Rectal smooth muscle tissue (tissue), 1 donor: ENCODE data around the gene FARP1.

Experiments used
- H3K27ac ChIP-seq: one replicate; pipeline ENCODE4 v1.7.0; 2013; ENCODE audit warnings: low read depth, low read length, inconsistent platforms
- H3K27me3 ChIP-seq: one replicate; pipeline ENCODE4 v1.7.0; 2013; ENCODE audit warnings: low read length; ENCODE audit not compliant: control insufficient read depth, insufficient read depth
- H3K36me3 ChIP-seq: one replicate; pipeline ENCODE4 v1.7.0; 2013; ENCODE audit warnings: low read length; ENCODE audit not compliant: control insufficient read depth, insufficient read depth
- H3K4me1 ChIP-seq: one replicate; pipeline ENCODE4 v1.7.0; 2013; ENCODE audit warnings: low read length; ENCODE audit not compliant: control insufficient read depth, insufficient read depth
- H3K4me3 ChIP-seq: one replicate; pipeline ENCODE4 v1.7.0; 2013; ENCODE audit warnings: low read length
- H3K9ac ChIP-seq: one replicate; pipeline ENCODE4 v1.7.0; 2013; ENCODE audit warnings: low read length

Gene FARP1

GRCh38 chr13:98279473-98280175 lies 136.7 kb downstream of the FARP1 start:
- peaks cover 9% of the 10 kb centered on the region for H3K4me1 ChIP-seq
- no peak overlapping the region for H3K9ac ChIP-seq
- no peak overlapping the region for H3K4me3 ChIP-seq
- H3K27me3 ChIP-seq: no peaks in the 10 kb centered on the region
- H3K36me3 ChIP-seq: no peaks in the 10 kb centered on the region
- no peak overlapping the region for H3K27ac ChIP-seq

GRCh38 chr13:98280176-98280510 lies 137.2 kb downstream of the FARP1 start:
- no peaks in the 10 kb centered on the region for H3K27me3 ChIP-seq
- no peaks in the 10 kb centered on the region for H3K36me3 ChIP-seq
- H3K4me1 ChIP-seq: peaks cover 6% of the 10 kb centered on the region
- no peak overlapping the region for H3K27ac ChIP-seq
- no peak overlapping the region for H3K9ac ChIP-seq
- H3K4me3 ChIP-seq: no peak overlapping the region

- H3K4me1 ChIP-seq: no peaks in the 10 kb centered on the region
- H3K27me3 ChIP-seq: no peaks in the 10 kb centered on the region
- H3K9ac ChIP-seq: no peak overlapping the region
- no peak overlapping the region for H3K27ac ChIP-seq
- H3K36me3 ChIP-seq: no peaks in the 10 kb centered on the region
- H3K4me3 ChIP-seq: no peak overlapping the region
Measured at GRCh38 chr13:98284679-98285078, 141.8 kb downstream of the FARP1 start.

GRCh38 chr13:98285317-98285716 lies 142.4 kb downstream of the FARP1 start:
- no peaks in the 10 kb centered on the region for H3K27me3 ChIP-seq
- no peak overlapping the region for H3K4me3 ChIP-seq
- no peaks in the 10 kb centered on the region for H3K4me1 ChIP-seq
- H3K27ac ChIP-seq: no peak overlapping the region
- no peaks in the 10 kb centered on the region for H3K36me3 ChIP-seq
- no peak overlapping the region for H3K9ac ChIP-seq

- Histone ChIP-seq H3K27ac (no peak overlapping the region), H3K27me3 (no peaks in the 10 kb centered on the region), H3K4me3 (no peak overlapping the region), H3K9ac (no peak overlapping the region), H3K36me3 (no peaks in the 10 kb centered on the region), H3K4me1 (no peaks in the 10 kb centered on the region)
Measured at GRCh38 chr13:98285852-98286594, 143.1 kb downstream of the FARP1 start.

- Histone ChIP-seq H3K27ac (no peak overlapping the region), H3K9ac (no peak overlapping the region), H3K27me3 (no peaks in the 10 kb centered on the region), H3K4me1 (peaks cover 2% of the 10 kb centered on the region), H3K36me3 (no peaks in the 10 kb centered on the region), H3K4me3 (no peak overlapping the region)
Measured at GRCh38 chr13:98286799-98287198, 143.9 kb downstream of the FARP1 start.

- H3K4me1 ChIP-seq: peaks cover 2% of the 10 kb centered on the region
- H3K36me3 ChIP-seq: no peaks in the 10 kb centered on the region
- no peak overlapping the region for H3K27ac ChIP-seq
- H3K27me3 ChIP-seq: no peaks in the 10 kb centered on the region
- no peak overlapping the region for H3K9ac ChIP-seq
- no peak overlapping the region for H3K4me3 ChIP-seq
Measured at GRCh38 chr13:98288211-98288610, 145.3 kb downstream of the FARP1 start.

- Histone ChIP-seq H3K27ac (no peak overlapping the region), H3K4me3 (no peak overlapping the region), H3K9ac (no peak overlapping the region), H3K4me1 (peaks cover 2% of the 10 kb centered on the region), H3K36me3 (no peaks in the 10 kb centered on the region), H3K27me3 (no peaks in the 10 kb centered on the region)
Measured at GRCh38 chr13:98289339-98289945, 146.5 kb downstream of the FARP1 start.

GRCh38 chr13:98290261-98290660 lies 147.4 kb downstream of the FARP1 start:
- Histone ChIP-seq H3K4me1 (peaks cover 5% of the 10 kb centered on the region), H3K9ac (no peak overlapping the region), H3K27me3 (no peaks in the 10 kb centered on the region), H3K27ac (no peak overlapping the region), H3K36me3 (no peaks in the 10 kb centered on the region), H3K4me3 (no peak overlapping the region)

GRCh38 chr13:98291658-98292057 lies 148.8 kb downstream of the FARP1 start:
- Histone ChIP-seq H3K9ac (no peak overlapping the region), H3K4me3 (no peak overlapping the region), H3K27ac (no peak overlapping the region), H3K36me3 (no peaks in the 10 kb centered on the region), H3K27me3 (no peaks in the 10 kb centered on the region), H3K4me1 (peaks cover 6% of the 10 kb centered on the region)

- Histone ChIP-seq H3K9ac (no peak overlapping the region), H3K27ac (no peak overlapping the region), H3K4me3 (no peak overlapping the region), H3K36me3 (no peaks in the 10 kb centered on the region), H3K4me1 (peaks cover 6% of the 10 kb centered on the region), H3K27me3 (no peaks in the 10 kb centered on the region)
Measured at GRCh38 chr13:98293103-98293502, 150.2 kb downstream of the FARP1 start.

GRCh38 chr13:98293570-98294142 lies 150.8 kb downstream of the FARP1 start:
- H3K27ac ChIP-seq: no peak overlapping the region
- H3K4me3 ChIP-seq: no peak overlapping the region
- H3K9ac ChIP-seq: no peak overlapping the region

More at GRCh38 chr13:98293570-98294142, 150.8 kb downstream of the FARP1 start:
- no peaks in the 10 kb centered on the region for H3K27me3 ChIP-seq
- H3K36me3 ChIP-seq: no peaks in the 10 kb centered on the region
- H3K4me1 ChIP-seq: peaks cover 6% of the 10 kb centered on the region
